ENCODE results near the gene TEX47. TPM values are rescaled to one million over a fixed set of nuclear protein-coding genes. Genes with fewer than 3 reads are reported as not detected.

TEX47 gene
- total and polyA plus RNA-seq, 4 donors, result not detected

GRCh38 chr7:88775838-88776237, 19.7 kb downstream of the TEX47 start:
- Histone ChIP-seq H3K36me3 (ENCODE audit: control insufficient read depth in 4 of 4, insufficient read depth in 3 of 4, low read depth in 1 of 4, low read length in 3 of 4) (no peaks in the 10 kb centered on the region), H3K4me1 (ENCODE audit: control insufficient read depth in 4 of 4, insufficient read depth in 4 of 4, low read length in 3 of 4) (no peaks in the 10 kb centered on the region), H3K27ac (ENCODE audit: low read depth in 1 of 2, low read length in 2 of 2) (no peak overlapping the region), H3K9ac (ENCODE audit: low read depth in 1 of 2, low read length in 2 of 2) (no peak overlapping the region), H3K27me3 (ENCODE audit: control insufficient read depth in 4 of 4, insufficient read depth in 4 of 4, low read length in 3 of 4) (no peaks in the 10 kb centered on the region), H3K9me3 (ENCODE audit: control insufficient read depth in 4 of 4, low read length in 3 of 4) (no peaks in the 10 kb centered on the region), H3K4me3 (ENCODE audit: low read depth in 1 of 3, low read length in 3 of 3) (no peak overlapping the region)
- DNase-seq (ENCODE audit: low spot score), result no peak
- TF ChIP-seq HNF4A (conservative IDR thresholded peaks at IDR 0.05) (no peak), CTCF (IDR thresholded peaks at IDR 0.05; ENCODE audit: low read depth, low read length, missing input control) (no peak), GABPA (IDR thresholded peaks at IDR 0.05 in 1 of 2, conservative IDR thresholded peaks at IDR 0.05 in 1 of 2) (no peak), TAF1 (conservative IDR thresholded peaks at IDR 0.05) (no peak), ATF3 (IDR thresholded peaks at IDR 0.05) (no peak), NR2F2 (IDR thresholded peaks at IDR 0.05) (no peak), ZBTB33 (IDR thresholded peaks at IDR 0.05) (no peak), FOXA1 (IDR thresholded peaks at IDR 0.05) (no peak), RAD21 (IDR thresholded peaks at IDR 0.05) (no peak)

GRCh38 chr7:88772776-88773175, 22.8 kb downstream of the TEX47 start:
- no peak for TF ChIP-seq ATF3 (IDR thresholded peaks at IDR 0.05)
- no peak for TF ChIP-seq YY1 (IDR thresholded peaks at IDR 0.05)
- TF ChIP-seq TAF1 (conservative IDR thresholded peaks at IDR 0.05), result no peak
- TF ChIP-seq EGR1 (IDR thresholded peaks at IDR 0.05; ENCODE audit: low read depth in 2 of 2), result no peak
- no peak for TF ChIP-seq SP1 (IDR thresholded peaks at IDR 0.05)
- no peak for TF ChIP-seq GABPA (IDR thresholded peaks at IDR 0.05 in 1 of 2, conservative IDR thresholded peaks at IDR 0.05 in 1 of 2)
- no peak for TF ChIP-seq JUND (IDR thresholded peaks at IDR 0.05)
- no peak for TF ChIP-seq HNF4G (IDR thresholded peaks at IDR 0.05)
- no peak for TF ChIP-seq CTCF (IDR thresholded peaks at IDR 0.05; ENCODE audit: low read depth, low read length, missing input control)
- no peak for TF ChIP-seq FOXA2 (IDR thresholded peaks at IDR 0.05)
- no peak for TF ChIP-seq RAD21 (IDR thresholded peaks at IDR 0.05)
- Histone ChIP-seq H3K27me3 (ENCODE audit: control insufficient read depth in 4 of 4, insufficient read depth in 4 of 4, low read length in 3 of 4) (no peaks in the 10 kb centered on the region), H3K9ac (ENCODE audit: low read depth in 1 of 2, low read length in 2 of 2) (no peak overlapping the region), H3K36me3 (ENCODE audit: control insufficient read depth in 4 of 4, insufficient read depth in 3 of 4, low read depth in 1 of 4, low read length in 3 of 4) (no peaks in the 10 kb centered on the region), H3K27ac (ENCODE audit: low read depth in 1 of 2, low read length in 2 of 2) (no peak overlapping the region), H3K9me3 (ENCODE audit: control insufficient read depth in 4 of 4, low read length in 3 of 4) (no peaks in the 10 kb centered on the region), H3K4me1 (ENCODE audit: control insufficient read depth in 4 of 4, insufficient read depth in 4 of 4, low read length in 3 of 4) (no peaks in the 10 kb centered on the region), H3K4me3 (ENCODE audit: low read depth in 1 of 3, low read length in 3 of 3) (no peak overlapping the region)
- DNase-seq (ENCODE audit: low spot score), result no peak
